ENCODE data around the gene ATP13A4. TPM values are rescaled to one million over a fixed set of nuclear protein-coding genes. Genes with fewer than 3 reads are reported as not detected.

The ATP13A4 gene
- total and polyA plus RNA-seq, 8 donors, result 0.46 to 42.6 (median 17.0) TPM

- Histone ChIP-seq H3K36me3 (peaks cover 0 to 7% (median 3%) of the 10 kb centered on the region in 4 donors), H3K4me3 (no peak overlapping the region), H3K27me3 (no peaks in the 10 kb centered on the region), H3K4me1 (no peaks in the 10 kb centered on the region), H3K9me3 (no peaks in the 10 kb centered on the region), H3K27ac (no peak overlapping the region)
- intact Hi-C loops (cut with DNase I; ENCODE audit: low total_unique reads), result no loop called here
- no peak for DNase-seq
- TF ChIP-seq, protein P1, sequence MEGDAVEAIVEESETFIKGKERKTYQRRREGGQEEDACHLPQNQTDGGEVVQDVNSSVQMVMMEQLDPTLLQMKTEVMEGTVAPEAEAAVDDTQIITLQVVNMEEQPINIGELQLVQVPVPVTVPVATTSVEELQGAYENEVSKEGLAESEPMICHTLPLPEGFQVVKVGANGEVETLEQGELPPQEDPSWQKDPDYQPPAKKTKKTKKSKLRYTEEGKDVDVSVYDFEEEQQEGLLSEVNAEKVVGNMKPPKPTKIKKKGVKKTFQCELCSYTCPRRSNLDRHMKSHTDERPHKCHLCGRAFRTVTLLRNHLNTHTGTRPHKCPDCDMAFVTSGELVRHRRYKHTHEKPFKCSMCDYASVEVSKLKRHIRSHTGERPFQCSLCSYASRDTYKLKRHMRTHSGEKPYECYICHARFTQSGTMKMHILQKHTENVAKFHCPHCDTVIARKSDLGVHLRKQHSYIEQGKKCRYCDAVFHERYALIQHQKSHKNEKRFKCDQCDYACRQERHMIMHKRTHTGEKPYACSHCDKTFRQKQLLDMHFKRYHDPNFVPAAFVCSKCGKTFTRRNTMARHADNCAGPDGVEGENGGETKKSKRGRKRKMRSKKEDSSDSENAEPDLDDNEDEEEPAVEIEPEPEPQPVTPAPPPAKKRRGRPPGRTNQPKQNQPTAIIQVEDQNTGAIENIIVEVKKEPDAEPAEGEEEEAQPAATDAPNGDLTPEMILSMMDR (IDR thresholded peaks at IDR 0.05), result no peak
- TF ChIP-seq EP300 (IDR thresholded peaks at IDR 0.05), result no peak
- no peak for TF ChIP-seq POLR2AphosphoS5 (IDR thresholded peaks at IDR 0.05)
- TF ChIP-seq POLR2A (IDR thresholded peaks at IDR 0.05), result no peak
- WGBS, 5 donors, result 48 to 91% (median 52%) methylated on average over 1 of the region's 1 CpG
Observed at GRCh38 chr3:193483988-193484539, 70.6 kb downstream of the ATP13A4 start.

- intact Hi-C loops (cut with DNase I; ENCODE audit: low total_unique reads), result no loop called here
- no peak for DNase-seq
- Histone ChIP-seq H3K27ac (no peak overlapping the region), H3K4me1 (no peaks in the 10 kb centered on the region), H3K36me3 (peaks cover 0 to 7% (median 3%) of the 10 kb centered on the region in 4 donors), H3K9me3 (no peaks in the 10 kb centered on the region), H3K4me3 (no peak overlapping the region), H3K27me3 (no peaks in the 10 kb centered on the region)
- 0 to 82% (median 41%) methylated on average over 1 of the region's 1 CpG for WGBS, 5 donors
- TF ChIP-seq EP300 (IDR thresholded peaks at IDR 0.05), result no peak
- TF ChIP-seq POLR2AphosphoS5 (IDR thresholded peaks at IDR 0.05), result no peak
- TF ChIP-seq POLR2A (IDR thresholded peaks at IDR 0.05), result no peak
- TF ChIP-seq, protein P1 (IDR thresholded peaks at IDR 0.05), result no peak
Observed at GRCh38 chr3:193481436-193481835, 73.3 kb downstream of the ATP13A4 start.

DNA sequence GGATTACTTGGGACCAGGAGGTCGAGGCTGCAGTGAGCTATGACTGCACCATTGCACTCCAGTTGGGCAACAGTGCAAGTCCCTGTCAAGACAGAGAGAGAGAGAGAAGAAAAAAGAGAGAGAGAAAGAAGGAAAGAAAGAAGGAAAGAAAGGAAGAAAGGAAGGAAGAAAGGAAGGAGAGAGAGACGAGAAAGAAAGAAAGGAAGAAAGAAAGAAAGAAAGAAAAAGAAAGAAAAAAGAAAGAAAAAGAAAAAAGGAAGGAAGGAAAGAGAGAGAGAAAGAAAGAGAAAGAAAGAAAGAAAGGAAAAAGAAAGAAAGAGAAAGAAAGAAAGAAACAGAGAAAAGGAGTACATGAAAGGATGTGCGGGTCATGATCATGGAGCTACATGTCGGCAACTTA is 80.2 kb downstream of the ATP13A4 start:
- H3K4me3 ChIP-seq, result no peak overlapping the region
- DNase-seq, result no peak
- H3K27ac ChIP-seq, result no peak overlapping the region
- TF ChIP-seq, protein P1 (IDR thresholded peaks at IDR 0.05), result no peak
- TF ChIP-seq EP300 (IDR thresholded peaks at IDR 0.05), result no peak
- TF ChIP-seq POLR2AphosphoS5 (IDR thresholded peaks at IDR 0.05), result no peak
- TF ChIP-seq POLR2A (IDR thresholded peaks at IDR 0.05), result no peak
- H3K4me1 ChIP-seq, result no peaks in the 10 kb centered on the region
- no peaks in the 10 kb centered on the region for H3K27me3 ChIP-seq
- H3K36me3 ChIP-seq, result peaks cover 0 to 12% (median 0%) of the 10 kb centered on the region in 4 donors
- WGBS, 5 donors, result 76 to 97% (median 94%) methylated on average over 4 of the region's 4 CpGs
- H3K9me3 ChIP-seq, result no peaks in the 10 kb centered on the region
- intact Hi-C loops (cut with DNase I; ENCODE audit: low total_unique reads), result no loop called here

DNA sequence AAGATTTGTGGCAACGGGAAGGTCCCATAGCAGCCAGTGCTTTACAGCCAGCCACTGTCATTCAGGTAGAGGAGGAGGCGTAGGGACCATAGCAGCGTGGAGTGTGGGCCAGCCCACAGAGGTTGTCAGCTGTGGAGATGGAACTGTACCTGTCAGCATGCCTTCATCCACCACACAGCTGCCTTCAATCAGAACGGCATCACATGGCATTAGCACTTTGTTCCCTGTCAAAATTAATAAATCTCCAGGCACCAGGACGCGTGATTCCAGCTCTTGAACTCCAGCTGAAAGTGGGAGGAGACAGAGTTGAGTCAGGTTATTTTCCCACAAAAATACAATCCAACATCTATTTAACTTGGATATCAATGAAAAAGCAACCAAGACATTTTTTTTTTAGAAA is 84.0 kb downstream of the ATP13A4 start:
- TF ChIP-seq EP300 (IDR thresholded peaks at IDR 0.05) (no peak), POLR2A (IDR thresholded peaks at IDR 0.05) (no peak), POLR2AphosphoS5 (IDR thresholded peaks at IDR 0.05) (no peak)
- TF ChIP-seq, protein P1 (IDR thresholded peaks at IDR 0.05), result no peak
- intact Hi-C loops (cut with DNase I; ENCODE audit: low total_unique reads), result no loop called here
- Histone ChIP-seq H3K36me3 (peaks cover 0 to 14% (median 0%) of the 10 kb centered on the region in 4 donors), H3K4me3 (no peak overlapping the region), H3K27me3 (no peaks in the 10 kb centered on the region), H3K4me1 (peaks cover 0 to 7% (median 0%) of the 10 kb centered on the region in 4 donors), H3K27ac (no peak overlapping the region), H3K9me3 (no peaks in the 10 kb centered on the region)
- WGBS, 5 donors, result 61 to 84% (median 83%) methylated on average over 6 of the region's 6 CpGs
- DNase-seq, result no peak
